Stimulated activated CD8-positive, alpha-beta memory T cell treated with anti-CD3 and anti-CD28 coated beads, Interleukin-4, amount 100 ng/mL, for 4 hours (primary cell): ENCODE data around the gene TYK2.
"Not testable (repeated sequence)": the region's sequence is repeated elsewhere in the genome, so short reads cannot be mapped to it uniquely, and the experiment has no call there.

ENCODE experiments used
- DNase-seq, 2 donors: peaks; one replicate each; pipeline ENCODE4 v3.0.0-alpha.2; 2020; ENCODE audit warnings: low read depth in 2 of 2, low spot score in 1 of 2

The TYK2 gene

DNA sequence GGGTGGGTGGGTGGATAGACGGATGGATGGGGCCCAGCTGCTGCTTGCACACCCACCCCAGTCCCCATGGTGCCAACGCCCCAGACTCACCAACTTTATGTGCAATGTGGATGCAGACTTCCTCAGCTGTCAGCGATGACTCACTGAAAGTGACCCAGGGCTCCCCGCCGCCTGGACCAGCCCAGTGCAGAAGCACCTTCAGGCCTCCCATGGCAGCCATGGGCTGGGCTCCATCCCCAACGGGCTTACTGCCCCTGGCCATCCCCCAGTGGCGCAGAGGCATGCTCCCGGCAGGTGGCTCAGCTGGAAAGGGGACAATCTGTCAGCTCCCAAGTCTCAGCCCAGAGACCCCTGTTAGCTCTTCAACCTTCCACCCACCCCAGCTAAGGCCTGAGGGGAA, 2.2 kb downstream of the TYK2 start:
- DNase-seq = no peak

DNA sequence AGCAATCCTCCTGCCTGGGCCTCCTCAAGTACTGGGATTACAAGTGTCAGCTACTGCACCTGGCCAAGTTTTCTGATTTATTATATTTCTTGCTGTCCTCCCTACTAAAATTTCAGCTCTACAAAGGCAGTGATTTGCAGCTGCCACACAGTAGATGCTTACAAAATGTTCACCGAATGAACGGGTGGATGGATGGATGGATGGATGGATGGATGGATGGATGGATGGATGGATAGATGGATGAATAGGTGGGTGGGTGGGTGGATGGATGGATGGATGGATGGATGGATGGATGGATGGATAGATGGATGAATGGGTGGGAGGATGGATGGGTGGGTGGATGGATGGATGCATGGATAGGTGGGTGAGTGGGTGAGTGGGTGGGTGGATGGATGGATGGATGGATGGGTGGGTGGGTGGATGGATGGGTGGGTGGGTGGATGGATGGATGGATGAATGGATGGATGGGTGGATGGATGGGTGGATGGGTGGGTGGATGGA, 3.2 kb downstream of the TYK2 start:
- DNase-seq = not testable (repeated sequence)

DNA sequence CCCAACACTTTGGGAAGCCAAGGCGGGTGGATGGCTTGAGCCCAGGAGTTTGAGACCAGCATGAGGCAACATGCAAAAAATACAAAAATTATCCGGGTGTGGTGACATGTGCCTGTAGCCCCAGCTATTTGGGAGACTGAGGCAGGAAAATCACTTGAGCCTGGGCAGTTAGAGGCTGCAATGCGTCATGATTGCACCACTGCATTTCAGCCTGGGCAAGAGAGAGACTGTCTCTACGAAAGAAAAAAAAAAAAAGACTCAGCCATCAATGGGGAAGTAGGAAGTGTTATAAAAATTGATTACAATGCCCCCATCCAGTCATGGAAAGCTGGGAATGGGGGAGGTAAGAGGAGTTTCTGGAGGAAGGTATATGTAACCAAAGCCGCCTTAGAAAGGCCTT, 5.4 kb downstream of the TYK2 start:
- no peak for DNase-seq

DNA sequence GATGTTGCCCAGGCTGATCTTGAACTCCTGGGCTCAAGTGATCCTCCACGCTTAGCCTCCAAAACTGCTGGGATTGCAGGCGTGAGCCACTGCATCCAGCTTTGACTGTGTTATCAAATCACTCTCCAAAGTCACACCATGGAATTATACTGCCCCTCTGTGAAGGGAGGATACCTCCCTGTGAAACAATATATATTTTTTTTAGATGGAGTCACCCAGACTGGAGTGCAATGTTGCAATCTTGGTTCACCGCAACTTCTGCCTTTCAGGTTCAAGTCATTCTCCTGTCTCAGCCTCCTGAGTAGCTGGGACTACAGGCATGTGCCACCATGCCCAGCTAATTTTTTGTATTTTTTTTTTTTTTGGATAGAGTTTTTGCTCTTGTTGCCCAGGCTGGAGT, 7.7 kb downstream of the TYK2 start:
- no peak for DNase-seq

DNA sequence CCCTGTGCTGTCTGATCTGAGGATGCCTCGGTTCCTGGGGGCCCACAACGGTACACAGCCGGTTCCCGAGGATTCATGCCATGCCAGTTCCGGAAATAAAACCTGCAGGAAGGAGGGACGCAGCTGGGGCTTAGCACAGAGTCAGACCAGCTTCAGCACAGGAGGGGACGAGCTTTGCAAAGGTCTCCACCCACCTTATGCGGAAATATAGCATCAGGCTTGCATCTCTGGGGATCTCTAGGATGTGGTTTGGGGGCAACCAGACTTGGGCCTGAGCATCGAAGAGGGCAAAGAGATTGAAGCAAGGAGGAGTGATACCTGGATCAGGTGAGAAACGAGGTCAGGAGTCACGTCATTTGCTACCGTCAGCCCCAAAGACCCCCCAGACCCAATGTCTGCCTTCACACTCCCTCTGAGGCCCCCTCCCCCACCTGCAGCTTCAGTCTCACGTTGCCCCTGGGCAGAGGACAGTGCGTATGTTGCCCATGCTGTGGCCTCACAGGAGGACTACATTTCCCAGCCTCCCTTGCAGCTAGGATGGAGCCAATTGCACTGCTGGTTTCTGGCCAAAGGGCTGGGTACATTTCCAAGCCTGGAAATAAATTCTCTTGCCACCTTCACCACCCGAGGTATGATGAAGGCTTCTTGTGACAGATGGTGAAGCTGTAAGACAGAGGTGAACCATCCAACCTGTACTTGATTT, 12.1 kb downstream of the TYK2 start:
- no peak for DNase-seq

DNA sequence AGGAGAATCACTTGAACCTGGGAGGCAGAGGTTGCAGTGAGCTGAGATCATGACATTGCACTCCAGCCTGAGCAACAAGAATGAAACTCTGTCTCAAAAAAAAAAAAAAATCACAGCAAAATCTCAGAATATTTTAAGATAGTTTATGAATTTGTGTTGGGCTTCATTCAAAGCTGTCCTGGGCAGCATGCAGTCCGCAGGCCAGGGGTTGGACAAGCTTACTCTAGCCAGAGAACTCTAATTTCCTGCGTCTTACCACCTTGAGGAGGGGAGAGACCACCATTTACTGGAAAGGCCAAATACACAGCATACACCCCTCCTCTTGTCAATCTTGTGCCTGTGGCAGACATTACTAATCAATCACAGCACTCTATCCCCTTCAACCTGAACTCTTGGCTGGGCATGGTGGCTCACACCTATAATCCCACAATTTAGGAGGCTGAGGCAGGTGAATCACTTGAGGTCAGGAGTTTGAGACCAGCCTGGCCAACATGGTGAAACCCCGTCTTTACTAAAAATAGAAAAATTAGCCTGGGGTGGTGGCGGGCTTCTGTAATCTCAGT, 13.3 kb downstream of the TYK2 start:
- DNase-seq = not testable (repeated sequence)

DNA sequence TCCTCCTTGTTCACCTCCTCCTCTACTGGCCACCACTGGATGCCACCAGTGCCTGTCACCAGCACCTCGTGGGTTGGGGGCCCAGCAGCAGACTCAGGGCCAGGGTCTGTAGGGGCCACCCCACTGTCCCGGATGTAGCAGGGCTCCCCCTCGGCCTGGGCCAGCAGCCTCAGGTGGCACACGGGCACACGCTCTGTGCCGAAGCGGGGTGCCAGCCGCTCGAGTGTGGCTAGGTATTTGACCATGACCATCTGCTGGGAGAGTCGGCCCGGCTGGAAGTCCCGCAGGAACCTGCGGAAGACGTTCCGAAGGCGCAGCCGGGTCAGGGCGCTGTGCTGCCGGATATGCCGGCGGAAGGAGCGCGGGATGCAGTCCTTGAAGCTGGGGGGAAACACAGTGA, 14.9 kb downstream of the TYK2 start:
- no peak for DNase-seq

DNA sequence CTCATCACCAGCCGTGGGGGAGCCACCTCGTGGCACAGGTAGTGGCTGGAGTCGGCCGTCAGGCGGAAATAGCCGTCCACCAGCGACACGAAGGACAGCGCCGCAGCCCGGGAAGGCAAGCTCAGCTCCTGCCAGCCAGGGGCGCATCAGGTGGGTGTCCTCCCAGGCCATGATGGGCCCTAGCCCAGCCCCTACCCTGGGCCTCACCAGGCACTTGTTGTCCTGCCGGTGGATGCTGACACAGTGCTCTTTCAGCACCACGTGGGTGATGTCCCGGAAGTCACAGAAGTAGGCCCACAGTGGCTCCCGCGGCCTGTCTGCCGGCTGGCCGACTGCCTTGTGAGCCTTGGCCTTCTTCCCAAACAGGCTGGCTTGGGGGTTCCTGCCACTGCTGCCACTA, 15.7 kb downstream of the TYK2 start:
- no peak for DNase-seq

DNA sequence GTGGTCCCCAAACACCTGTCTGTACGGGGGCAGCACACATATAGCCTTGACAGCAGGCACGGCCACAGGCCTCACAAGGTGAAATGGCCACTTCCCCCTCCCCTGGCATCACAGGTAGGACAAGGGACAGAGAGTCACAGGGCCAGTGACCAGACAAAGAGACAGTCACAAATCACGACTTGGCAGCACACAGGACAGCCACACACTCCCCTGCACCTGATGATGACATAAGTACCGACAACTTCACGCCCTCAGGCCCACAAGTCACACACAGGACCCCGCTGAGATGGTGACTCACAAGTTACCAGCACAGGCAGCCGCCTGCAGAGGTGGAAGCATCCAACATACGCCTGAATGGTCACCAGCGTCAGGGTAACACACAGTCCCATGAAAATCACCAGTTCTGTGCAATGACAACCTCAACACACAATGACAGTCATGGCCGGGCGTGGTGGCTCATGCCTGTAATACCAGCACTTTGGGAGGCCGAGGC, 16.5 kb downstream of the TYK2 start:
- no peak for DNase-seq

DNA sequence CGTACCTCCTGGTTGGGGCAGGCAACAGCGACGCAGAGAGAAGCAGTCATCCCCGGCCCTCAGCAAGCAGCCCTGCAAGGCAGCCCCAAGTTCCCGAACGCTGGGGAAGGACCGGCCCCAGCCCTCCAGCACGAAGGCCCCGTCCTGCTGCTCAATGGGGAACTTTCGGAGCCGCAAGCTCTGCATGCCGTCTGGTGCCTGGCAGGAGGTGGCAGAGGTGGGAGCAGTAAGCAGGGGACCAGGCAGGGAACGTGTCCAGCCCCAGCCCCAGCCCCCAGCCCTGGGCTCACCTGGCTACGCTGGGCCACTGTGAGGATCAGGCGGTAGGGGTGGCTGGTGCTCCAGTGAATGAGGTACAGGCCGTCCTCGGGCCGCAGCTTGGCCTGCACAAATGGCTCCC, 18.1 kb downstream of the TYK2 start:
- DNase-seq = no peak

DNA sequence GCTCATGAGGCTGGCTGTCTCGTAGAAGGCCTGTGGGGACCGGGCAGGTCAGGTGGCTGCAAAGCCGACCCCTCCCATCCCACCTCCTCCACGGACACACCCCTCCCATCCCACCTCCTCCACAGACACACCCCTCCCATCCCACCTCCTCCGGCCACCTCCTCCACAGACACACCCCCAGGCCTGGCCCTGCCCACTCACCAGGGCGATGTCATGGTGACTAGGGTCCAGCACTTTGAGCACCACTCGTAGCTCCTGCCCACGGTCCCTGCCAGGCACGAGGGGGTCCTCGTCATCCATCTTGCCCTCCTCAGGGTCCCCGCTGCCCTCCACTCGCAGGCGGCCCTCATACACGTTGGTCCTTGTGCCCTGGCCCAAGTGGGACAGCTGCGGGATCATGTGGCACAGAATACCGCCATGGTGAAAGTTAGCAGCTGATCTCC, 18.8 kb downstream of the TYK2 start:
- no peak for DNase-seq

DNA sequence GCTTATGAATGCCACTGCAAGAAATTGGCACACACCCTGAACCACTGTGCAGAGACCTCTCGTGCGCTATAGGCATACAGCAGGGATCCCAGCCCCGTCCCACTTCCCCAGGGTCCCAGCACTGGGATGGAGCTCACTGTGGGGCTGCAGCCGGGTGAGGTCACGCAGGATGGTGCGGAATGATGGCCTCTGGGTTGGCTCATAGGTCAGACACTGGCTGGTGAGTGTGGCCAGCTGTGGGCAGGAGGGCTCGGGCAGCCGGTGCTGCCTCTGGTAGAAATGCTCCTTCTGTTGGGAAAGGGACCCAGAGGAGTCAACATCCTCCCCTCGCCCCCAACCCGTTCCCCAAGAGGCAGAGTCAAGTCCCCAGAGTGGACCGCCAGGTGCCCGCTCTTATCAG, 23.9 kb downstream of the TYK2 start:
- no peak for DNase-seq

DNA sequence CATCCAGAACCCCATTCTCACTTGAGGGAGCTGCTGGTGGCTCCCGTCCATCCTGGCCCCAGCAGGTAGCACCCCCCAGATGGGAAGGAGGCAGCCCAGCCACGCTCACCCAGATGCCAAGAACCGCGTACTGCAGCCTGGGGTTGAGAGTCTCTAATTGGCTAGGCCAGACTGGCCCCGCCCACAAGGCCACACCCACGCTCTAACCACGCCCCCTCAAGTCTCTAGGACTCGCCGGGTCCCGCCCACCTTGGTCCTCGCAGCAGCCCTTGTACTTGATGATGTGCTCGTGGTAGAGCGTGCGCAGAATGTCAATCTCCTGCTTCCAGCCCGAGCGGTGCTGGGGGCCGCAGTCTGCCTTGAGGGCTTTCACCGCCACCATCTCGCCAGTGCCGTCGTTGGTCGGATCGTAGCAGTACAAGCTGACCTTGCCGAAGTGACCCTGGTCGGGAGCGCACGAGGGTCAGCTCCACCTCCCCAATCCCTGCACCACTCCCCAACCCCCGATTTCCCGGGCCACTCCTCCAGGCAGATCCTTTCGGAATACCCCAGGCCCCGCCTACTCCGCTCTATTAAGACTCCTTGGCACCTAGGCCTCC, 26.5 kb downstream of the TYK2 start:
- peak in 1 of 2 donors; percentile 18 for DNase-seq

DNA sequence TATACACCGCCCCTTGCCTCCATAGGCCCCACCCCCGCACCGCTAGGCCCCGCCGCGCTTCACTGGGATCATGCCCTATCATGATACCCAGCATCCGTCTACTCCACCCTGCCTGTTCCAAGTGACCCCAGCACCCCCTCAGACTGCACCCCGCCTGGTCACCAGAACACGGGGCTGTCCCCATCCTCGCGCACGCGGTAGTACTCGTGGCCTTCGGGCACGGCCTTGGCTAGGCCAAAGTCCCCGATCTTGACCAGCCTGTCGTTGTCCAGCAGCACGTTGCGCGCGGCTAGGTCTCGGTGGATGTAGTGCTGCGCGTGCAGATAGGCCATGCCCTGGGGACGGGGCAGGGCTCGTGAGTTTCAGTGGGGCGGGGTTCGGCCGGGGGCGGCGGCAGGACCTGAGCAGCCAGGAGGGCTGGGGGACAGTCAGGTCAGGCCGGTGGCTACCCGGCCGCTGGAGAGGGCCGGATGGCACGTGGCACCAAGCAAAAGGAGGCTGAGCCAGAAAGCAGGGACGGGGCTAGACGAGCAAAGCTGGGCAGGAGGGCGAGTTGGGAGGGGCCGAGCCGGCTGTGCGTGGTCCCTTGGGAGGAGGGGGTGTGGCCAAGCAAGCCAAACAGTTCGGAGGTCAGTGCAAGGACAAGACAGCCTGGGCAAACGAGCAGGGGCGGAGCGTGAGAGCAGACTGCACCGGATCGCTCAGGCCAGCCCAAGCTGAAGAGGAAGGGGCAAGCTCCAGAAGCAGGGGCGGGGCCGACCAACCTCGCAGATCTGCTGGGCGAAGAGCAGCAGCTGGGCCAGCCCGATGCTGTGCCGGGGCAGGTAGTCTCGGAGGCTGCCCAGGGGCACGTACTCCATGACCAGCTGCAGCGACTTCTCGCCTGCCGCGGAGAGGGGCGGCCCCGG, 27.4 kb downstream of the TYK2 start:
- no peak for DNase-seq

DNA sequence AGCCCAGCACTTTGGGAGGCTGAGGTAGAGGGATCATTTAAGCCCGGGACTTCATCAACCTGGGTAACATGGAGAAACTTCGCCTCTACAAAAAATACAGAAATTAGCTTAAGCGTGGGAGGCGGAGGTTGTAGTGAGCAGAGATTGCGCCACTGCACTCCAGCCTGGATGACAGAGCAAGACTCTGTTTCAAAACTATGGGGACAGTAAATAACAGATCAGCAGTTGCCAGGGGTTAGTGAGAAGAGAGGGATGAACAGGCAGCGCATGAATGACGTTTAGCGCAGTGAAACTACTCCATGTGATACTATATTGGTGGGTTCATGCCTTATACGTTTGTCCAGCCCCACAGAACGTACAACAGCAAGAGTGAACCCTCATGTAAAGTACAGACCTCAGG, 33.9 kb downstream of the TYK2 start:
- no peak for DNase-seq

DNA sequence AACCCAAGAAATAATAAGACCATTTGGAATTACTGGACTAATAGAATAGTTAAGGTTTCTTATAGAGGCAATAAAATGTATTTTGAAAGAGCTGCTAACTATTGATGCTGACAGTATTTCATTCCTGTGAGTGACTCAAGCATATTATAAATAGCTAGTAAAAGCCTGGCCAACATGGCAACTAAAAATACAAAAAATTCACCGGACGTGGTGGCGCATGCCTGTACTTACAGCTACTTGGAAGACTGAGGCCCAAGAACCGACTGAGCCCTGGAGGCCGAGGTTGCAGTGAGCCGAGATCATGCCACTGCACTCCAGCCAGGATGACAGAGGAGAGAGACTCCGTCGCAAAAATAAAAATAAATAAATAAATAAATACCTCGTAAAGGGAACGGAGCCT, 35.6 kb downstream of the TYK2 start:
- no peak for DNase-seq

DNA sequence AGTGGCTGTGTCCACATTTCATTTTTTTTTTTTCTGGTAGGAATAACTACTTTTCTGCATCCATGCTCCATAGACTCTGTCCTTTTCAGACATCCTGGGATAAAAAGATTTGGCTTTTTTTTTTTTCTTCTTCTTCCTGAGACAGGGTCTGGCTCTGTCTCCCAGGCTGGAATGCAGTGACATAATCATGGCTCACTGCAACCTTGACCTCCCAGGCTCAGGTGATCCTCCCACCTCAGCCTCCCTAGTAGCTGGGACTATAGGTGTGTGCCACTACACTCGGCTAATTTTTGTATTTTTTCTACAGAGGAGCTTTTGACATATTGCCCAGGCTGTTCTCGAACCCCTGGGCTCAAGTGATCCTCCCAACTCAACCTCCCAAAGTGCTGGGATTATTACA, 36.9 kb downstream of the TYK2 start:
- no peak for DNase-seq

DNA sequence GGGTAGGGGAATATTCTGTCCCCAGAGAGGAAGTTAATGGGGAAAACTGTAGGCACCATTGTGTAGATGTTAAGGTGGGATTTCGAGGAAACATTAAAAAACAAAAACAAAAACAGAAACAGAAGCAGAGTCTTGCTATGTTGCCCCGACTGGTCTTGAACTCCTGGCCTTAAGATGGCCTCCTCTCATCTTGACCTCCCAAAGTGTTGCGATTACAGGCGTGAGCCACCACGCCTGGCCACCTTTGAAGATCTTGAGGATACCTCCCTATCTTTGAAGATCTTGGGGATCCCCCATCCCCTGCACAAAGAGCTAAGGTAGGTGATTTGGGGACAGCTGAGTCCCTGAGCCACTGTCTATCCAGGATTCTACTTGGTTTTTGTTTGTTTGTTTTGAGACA, 40.4 kb downstream of the TYK2 start:
- DNase-seq = no peak

DNA sequence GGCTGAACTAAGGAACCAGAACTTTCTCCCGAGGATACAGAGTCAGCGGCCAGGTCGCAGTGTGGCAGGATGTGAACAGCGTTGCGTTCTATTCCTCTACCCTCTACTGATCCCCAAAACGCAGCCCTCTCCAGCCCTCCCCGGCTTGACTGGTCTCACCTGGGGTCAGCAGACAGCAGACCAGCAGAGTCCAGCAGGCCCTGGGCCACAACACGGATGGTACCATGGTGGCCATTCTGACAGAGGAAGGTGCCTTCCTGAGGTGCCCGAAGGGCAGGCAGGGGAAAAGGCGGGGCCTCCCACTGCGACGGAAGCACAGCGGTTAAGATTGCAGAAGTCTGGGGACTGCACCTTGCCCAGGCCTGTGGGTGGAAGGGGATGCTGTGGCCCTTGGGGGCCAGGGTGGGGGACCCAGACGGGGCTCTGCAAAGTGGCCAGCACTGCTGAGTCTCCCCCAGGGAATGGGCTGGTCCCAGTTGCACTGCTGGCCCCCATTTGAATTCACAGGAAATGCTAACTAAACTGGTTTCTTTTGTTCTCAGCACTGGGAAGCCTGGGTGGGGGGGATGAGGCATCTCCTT, 40.9 kb downstream of the TYK2 start, which contains the start of gene ICAM3:
TSS of gene ICAM3 (minus strand) at position 245 of the 581 bp plus-strand sequence. CDS start at position 235, 10 bp downstream.
- peak in 1 of 2 donors; percentile 33 for DNase-seq

DNA sequence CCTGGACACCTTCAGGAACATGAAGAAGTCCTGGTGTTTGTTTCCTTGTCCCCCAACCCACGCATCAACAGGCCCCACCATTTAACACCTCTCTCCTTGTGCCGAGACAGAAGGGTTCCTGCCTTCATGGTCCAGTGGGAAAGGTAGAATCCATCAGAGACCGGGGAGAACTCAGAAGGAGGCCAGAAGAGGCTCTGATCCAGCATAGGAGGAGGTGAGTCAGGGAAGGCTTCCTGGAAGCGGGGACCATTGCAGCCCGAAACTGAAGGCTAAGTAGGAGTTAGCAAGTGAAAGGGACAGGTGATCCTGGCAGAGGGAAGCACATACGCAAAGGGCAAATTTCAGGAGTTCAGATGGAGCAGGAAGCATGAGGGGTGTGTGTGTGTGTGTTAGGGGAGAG, 41.4 kb downstream of the TYK2 start:
- DNase-seq = no peak

DNA sequence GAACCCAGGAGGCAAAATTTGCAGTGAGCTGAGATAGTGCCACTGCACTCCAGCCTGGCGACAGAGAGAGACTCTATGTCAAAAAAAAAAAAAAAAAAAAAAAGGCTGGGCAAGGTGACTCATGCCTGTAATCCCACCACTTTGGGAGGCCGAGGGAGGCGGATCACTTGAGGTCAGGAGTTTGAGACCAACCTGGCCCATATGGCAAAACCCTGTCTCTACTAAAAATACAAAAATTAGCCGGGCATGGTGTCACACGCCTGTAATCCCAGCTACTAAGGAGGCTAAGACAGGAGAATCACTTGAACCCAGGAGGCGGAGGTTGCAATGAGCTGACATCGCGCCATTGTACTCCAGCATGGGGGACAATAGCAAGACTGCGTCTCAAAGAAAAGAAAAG, 43.6 kb downstream of the TYK2 start:
- not testable (repeated sequence) for DNase-seq
